GM12801 (cell line): ENCODE data around the gene PRIMA1.

Experiments used
- CTCF ChIP-seq: IDR thresholded peaks from one replicate; pipeline ENCODE4 v1.5.1; 2011; ENCODE audit warnings: control low read depth; ENCODE audit not compliant: insufficient read length; ENCODE audit errors: extremely low read depth

PRIMA1 gene

DNA sequence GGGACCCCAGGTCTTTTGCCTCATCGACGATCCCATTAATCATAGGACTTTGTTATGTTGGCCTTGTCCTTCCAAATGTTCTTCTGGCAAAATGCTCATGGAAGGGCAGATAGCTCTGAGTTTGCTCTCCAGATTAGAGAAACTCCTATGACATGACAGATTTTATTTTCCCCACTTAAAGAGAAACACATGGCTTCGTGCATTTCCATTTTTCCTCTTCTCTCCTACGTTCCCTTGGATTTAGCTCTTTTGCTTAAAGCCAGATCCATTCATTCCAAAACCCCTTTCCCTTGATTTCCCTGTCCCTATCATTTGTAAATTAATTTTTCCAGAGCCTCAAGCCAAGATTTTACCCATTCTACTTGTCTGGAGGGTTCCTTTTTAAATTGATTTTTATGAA is 2.9 kb downstream of the PRIMA1 start:
- TF ChIP-seq CTCF = no peak

GRCh38 chr14:93784878-93785277 is 3.4 kb downstream of the PRIMA1 start:
- TF ChIP-seq CTCF = no peak

DNA sequence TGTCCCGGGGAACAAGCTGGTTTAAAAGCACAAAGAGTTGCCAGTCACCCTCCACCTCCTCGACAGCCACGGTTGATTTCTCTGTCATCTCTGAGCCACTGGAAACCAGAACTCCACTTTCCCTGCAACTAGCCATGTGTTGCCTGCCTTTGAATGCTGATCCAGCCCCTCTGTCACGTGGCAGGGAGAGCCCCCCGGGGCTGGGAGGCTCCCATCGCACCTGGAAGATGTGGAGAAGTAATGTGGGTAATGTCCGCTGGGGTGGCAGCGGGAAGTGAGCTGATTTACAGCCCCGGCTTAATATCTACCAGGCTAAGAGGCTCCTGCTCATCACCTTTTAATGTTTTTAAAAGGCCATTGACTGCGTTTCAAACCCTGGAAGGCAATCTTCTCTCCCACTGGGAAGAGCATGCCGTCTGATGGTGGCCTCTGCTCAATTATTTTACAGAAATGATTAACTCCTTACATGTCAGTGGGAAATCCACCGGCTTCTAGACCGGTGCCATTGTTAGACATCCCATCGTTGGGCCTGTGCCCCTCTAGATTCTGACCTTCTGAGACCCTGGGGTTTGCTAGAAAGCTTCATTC is 7.4 kb downstream of the PRIMA1 start:
- TF ChIP-seq CTCF = no peak

GRCh38 chr14:93778856-93779629 is 9.2 kb downstream of the PRIMA1 start:
- no peak for TF ChIP-seq CTCF

DNA sequence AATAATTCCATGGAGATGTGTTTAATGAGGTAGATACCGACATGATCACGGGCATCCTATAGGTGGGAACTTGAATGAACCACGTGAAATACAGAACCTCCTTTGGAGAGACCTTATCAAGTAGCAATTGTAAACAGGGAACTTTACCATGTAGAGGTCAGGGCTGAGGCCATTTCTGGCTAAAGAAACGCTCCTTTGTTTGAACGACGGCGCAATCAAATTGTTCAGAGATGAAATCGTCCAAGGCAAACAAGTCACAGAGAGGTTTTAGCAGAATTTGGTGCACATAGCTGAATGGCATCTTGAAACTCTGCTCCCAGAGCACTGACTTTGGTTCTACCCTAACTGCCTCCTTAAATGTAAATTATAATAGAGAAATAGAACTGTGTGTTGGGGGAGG is 9.8 kb downstream of the PRIMA1 start:
- TF ChIP-seq CTCF = no peak

- TF ChIP-seq CTCF = no peak
Measured at GRCh38 chr14:93775744-93776143, 12.5 kb downstream of the PRIMA1 start.

- TF ChIP-seq CTCF = no peak
Measured at GRCh38 chr14:93775158-93775557, 13.1 kb downstream of the PRIMA1 start.
